Heart left ventricle (tissue), 16 donors: ENCODE measurements around the gene BSND. TPM values are rescaled to one million over a fixed set of nuclear protein-coding genes. Genes with fewer than 3 reads are reported as not detected.

Experiments used
- ATAC-seq, 4 donors: fragments of 200-7000 bp; cut with Tn5 transposase; one replicate each; pipeline ENCODE4 v1.9.1; 2020 to 2022; ENCODE audit warnings: moderate library complexity in 4 of 4, mild to moderate bottlenecking in 3 of 4, moderate number of reproducible peaks in 1 of 4
- DNase-seq, 5 donors: peaks; one replicate each; pipeline ENCODE4 v3.0.0-alpha.2; 2020
- H3K27ac ChIP-seq, 12 donors: fragments of 200-600 bp; sonication (generic) in 4 of 12; one replicate each; pipeline versions ENCODE4 v1.5.0 to v1.8.0; 2016 to 2022; ENCODE audit warnings: mild to moderate bottlenecking in 2 of 12
- H3K27me3 ChIP-seq, 9 donors: fragments of 200-600 bp; sonication (generic) in 2 of 9; one replicate each; pipeline versions ENCODE4 v1.5.1 to v1.8.0; 2016 to 2022; ENCODE audit warnings: mild to moderate bottlenecking in 3 of 9
- H3K36me3 ChIP-seq, 9 donors: fragments of 200-600 bp; sonication (generic) in 2 of 9; one replicate each; pipeline versions ENCODE4 v1.5.0 to v1.8.0; 2018 to 2022; ENCODE audit warnings: mild to moderate bottlenecking in 2 of 9
- H3K4me1 ChIP-seq, 12 donors: fragments of 200-600 bp; sonication (generic) in 4 of 12; one replicate each; pipeline versions ENCODE4 v1.5.0 to v1.8.0; 2016 to 2022; ENCODE audit warnings: mild to moderate bottlenecking in 3 of 12
- H3K4me3 ChIP-seq, 12 donors: fragments of 200-600 bp; sonication (generic) in 4 of 12; one replicate each; pipeline versions ENCODE4 v1.5.0 to v1.8.0; 2017 to 2022; ENCODE audit warnings: mild to moderate bottlenecking in 9 of 12, moderate library complexity in 4 of 12
- H3K9me3 ChIP-seq, 12 donors: fragments of 200-600 bp; sonication (generic) in 4 of 12; one replicate each; pipeline versions ENCODE4 v1.5.0 to v1.8.0; 2016 to 2022; ENCODE audit warnings: mild to moderate bottlenecking in 1 of 12
- CTCF ChIP-seq, 12 donors: fragments of 200-600 bp; sonication (generic) in 4 of 12; IDR thresholded peaks; one replicate each; pipeline versions ENCODE4 v1.5.0 to v1.8.0; 2018 to 2022; ENCODE audit warnings: antibody characterized with exemption in 12 of 12, mild to moderate bottlenecking in 5 of 12
- POLR2A ChIP-seq, 2 donors: fragments of 450-650 bp; IDR thresholded peaks; one replicate each; pipeline ENCODE4 v1.6.1; 2017; ENCODE audit warnings: antibody characterized with exemption in 2 of 2, mild to moderate bottlenecking in 2 of 2, moderate library complexity in 2 of 2
- WGBS, 4 donors: extraction: QIAGEN DNeasy Blood & Tissue Kit in 2 of 4; methylation state at CpG; one replicate each; pipeline versions ENCODE4 v1.1.5 to v1.1.7; 2013 to 2018; 5-methylcytosine and 5-hydroxymethylcytosine counted together
- intact Hi-C, 10 donors: fragments of 100-400 bp; cut with DNase I; formaldehyde crosslinking; loops; one replicate each; pipeline versions ENCODE4 v1.11.1 to v1.14.2; 2022
- polyA plus RNA-seq, 2 donors: library from polyadenylated mRNA; stranded (reverse); fragments of 200-250 nt; gene quantifications; one replicate each; pipeline ENCODE4 v1.2.3, GENCODE V29; 2013
- total RNA-seq, 9 donors: library from RNA; depleted of rRNA in 2 of 9; stranded (reverse); fragments of >200 nt in 2 of 9; fragmentation: NEBNext Ultra II Directional in 3 of 9; extraction: Animal tissue kit (Norgen Biotek cat#: 25700) in 3 of 9; gene quantifications; one replicate each; pipeline versions ENCODE4 v1.1.0 to v1.2.4, GENCODE V29; 2016 to 2023
- donor health status: ischemic (EF 13 %, LVEDD 7.1; RV severe dilation, severe dysfunction).
- donor health status: healthy with polysubstance abuse.
- donor health status: DM: no; HTN: yes; CAD: no.
- donor health status: DM: no; HTN: no; CAD: no.
- donor health status: ischemic (EF 25% LVEDD 6.9; RV normal size, moderate dysfunction).
- donor health status: ischemic (EF 25% LVEDD 5.7; RV mildly dilated, moderate dysfunction).
- donor health status: healthy.
- donor health status: DM: yes; HTN: yes; CAD: no.
- donor health status: ischemic (EF 35%, LVEDD 5.7; RV mildly dilated, moderate dysfunction).
- donor health status: nonischemic (EF 11% LVEDD 7.7; RV severe dilation, severe dysfunction).
- donor health status: DM: yes; HTN: yes; CAD: no.
- donor health status: PGD.
- donor health status: ischemic (EF 29% LVEDD 5.4; RV normal size, mild dysfunction).
- donor health status: nonischemic (EF 23%, LVEDD 6.1; RV moderate dilation, normal function).

BSND gene
- total and polyA plus RNA-seq, 11 donors: not detected

- TF ChIP-seq CTCF (IDR thresholded peaks at IDR 0.05) (no peak), POLR2A (IDR thresholded peaks at IDR 0.05) (no peak)
- Histone ChIP-seq H3K36me3 (peaks cover 0 to 2% (median 0%) of the 10 kb centered on the region in 9 donors), H3K4me1 (peaks cover 0 to 23% (median 17%) of the 10 kb centered on the region in 12 donors), H3K27ac (no peak overlapping the region), H3K27me3 (no peaks in the 10 kb centered on the region), H3K4me3 (no peak overlapping the region), H3K9me3 (no peaks in the 10 kb centered on the region)
- WGBS, 4 donors: 79 to 83% (median 82%) methylated on average over 12 to 13 of the region's 13 CpGs
- ATAC-seq: no peak
- DNase-seq: no peak
- intact Hi-C loops: no loop called here
These were observed 62.4 kb downstream of the BSND start for GRCh38 chr1:55061000-55061705.

Other genes starting within 250 kb of the BSND start
- 1 to 10 TPM; 4.5 to 7.7 (median 5.3) TPM for gene PARS2, start 234.4 kb upstream of the BSND start, total RNA-seq
- 1 to 10 TPM; 1.7 to 4.5 TPM for gene PARS2, start 234.4 kb upstream of the BSND start, polyA plus RNA-seq
- 1 to 10 TPM in 1 of 9 donors, under 1 TPM in 6, not detected in 2; 0.12 to 2.5 (median 0.29) TPM for gene TTC22, start 197.6 kb upstream of the BSND start, total RNA-seq
- under 1 TPM; 0.06 to 0.19 TPM for gene TTC22, start 197.6 kb upstream of the BSND start, polyA plus RNA-seq
- 10 to 100 TPM; 13.8 to 91.4 (median 25.4) TPM for gene DHCR24, start 111.7 kb upstream of the BSND start, total RNA-seq
- gene DHCR24, start 111.7 kb upstream of the BSND start, polyA plus RNA-seq: 100 to 1,000 TPM in 1 of 2 donors, 1 to 10 TPM in 1; 5.3 to 109 TPM
- gene TMEM61, start 18.3 kb upstream of the BSND start, total RNA-seq: 1 to 10 TPM in 1 of 9 donors, under 1 TPM in 1, not detected in 7; 0.48 to 1.2 TPM
- gene TMEM61, start 18.3 kb upstream of the BSND start, polyA plus RNA-seq: not detected
- under 1 TPM in 1 of 9 donors, not detected in 8; 0.45 TPM for gene PCSK9, start 40.6 kb downstream of the BSND start, total RNA-seq
- gene PCSK9, start 40.6 kb downstream of the BSND start, polyA plus RNA-seq: under 1 TPM in 1 of 2 donors, not detected in 1; 0.04 TPM
- 10 to 100 TPM; 26.3 to 53.7 (median 36.8) TPM for gene USP24, start 216.4 kb downstream of the BSND start, total RNA-seq
- 10 to 100 TPM; 13.9 to 15.4 TPM for gene USP24, start 216.4 kb downstream of the BSND start, polyA plus RNA-seq